GM10248 (cell line): ENCODE measurements around the gene ROGDI.

Experiments used
- CTCF ChIA-PET: fragments of 300-600 bp; sonication (Branson Sonifier 250); formaldehyde crosslinking; extraction: SDS; loops from one replicate; lab custom pipeline; 2021; ENCODE audit warnings: antibody characterized with exemption; lab: Yijun Ruan, JAX
- POLR2A ChIA-PET: fragments of 350-650 bp; sonication (Branson Sonifier 250); formaldehyde crosslinking; extraction: SDS; loops from one replicate; lab custom pipeline; 2020; ENCODE audit warnings: antibody characterized with exemption; lab: Yijun Ruan, JAX
- DNase-seq: peaks from one replicate; pipeline ENCODE4 v3.0.0; 2012; ENCODE audit errors: extremely low spot score
- CTCF ChIP-seq: IDR thresholded peaks from 2 replicates; pipeline ENCODE4 v1.5.1; 2012; ENCODE audit warnings: mild to moderate bottlenecking, low read depth; ENCODE audit errors: extremely low read depth, missing control alignments, control extremely low read depth

The ROGDI gene

GRCh38 chr16:4814542-4815173 is 12.2 kb upstream of the ROGDI start:
- no peak for DNase-seq
- ChIA-PET POLR2A (no interaction called here), CTCF (interaction anchor here (0.9 to 1.5 kb wide), 2 partner anchors 11 to 12 kb away, joined by 3 to 5 read pairs; partner anchors contain the start of gene ROGDI)
- no peak for TF ChIP-seq CTCF

- no peak for TF ChIP-seq CTCF
- no peak for DNase-seq
- CTCF ChIA-PET = interaction anchor here (1.5 kb wide), 1 partner anchor 12 kb away, joined by 5 read pairs; no protein-coding TSS in a partner anchor
- POLR2A ChIA-PET = no interaction called here
These were observed 11.6 kb upstream of the ROGDI start for GRCh38 chr16:4814046-4814445.

- ChIA-PET CTCF (interaction anchor here (1.5 kb wide), 1 partner anchor 12 kb away, joined by 5 read pairs; no protein-coding TSS in a partner anchor), POLR2A (interaction anchor here (0.6 kb wide), 1 partner anchor 213 kb away, joined by 3 read pairs; no protein-coding TSS in a partner anchor)
- no peak for DNase-seq
- TF ChIP-seq CTCF = no peak
These were observed 11.0 kb upstream of the ROGDI start for GRCh38 chr16:4813251-4814003.

- ChIA-PET CTCF (interaction anchor here (0.5 to 1.2 kb wide), 2 partner anchors 9 to 161 kb away, joined by 3 to 4 read pairs; partner anchors contain the start of gene ROGDI), POLR2A (interaction anchor here (0.6 kb wide), 1 partner anchor 55 kb away, joined by 3 read pairs; no protein-coding TSS in a partner anchor)
- TF ChIP-seq CTCF = no peak
- DNase-seq = no peak
These were observed 9.3 kb upstream of the ROGDI start for GRCh38 chr16:4811773-4812172.

- DNase-seq = no peak
- no peak for TF ChIP-seq CTCF
- ChIA-PET CTCF (interaction anchor here (1.2 to 1.4 kb wide), 2 partner anchors 10 to 21 kb away, joined by 3 read pairs; no protein-coding TSS in a partner anchor), POLR2A (interaction anchor here (0.6 kb wide), 2 partner anchors 19 to 55 kb away, joined by 3 to 11 read pairs; no protein-coding TSS in a partner anchor)
These were observed 8.8 kb upstream of the ROGDI start for GRCh38 chr16:4811242-4811641.

- DNase-seq = no peak
- ChIA-PET POLR2A (no interaction called here), CTCF (interaction anchor here (0.6 to 1.3 kb wide), 2 partner anchors 13 to 14 kb away, joined by 3 read pairs; no protein-coding TSS in a partner anchor)
- TF ChIP-seq CTCF = no peak
These were observed 3.8 kb upstream of the ROGDI start for GRCh38 chr16:4806280-4806679.
